Dedifferentiated amniotic fluid mesenchymal stem cell (primary cell): ENCODE results near the gene TBRG1.
A peak's percentile ranks its signal among the peaks of the same experiment; 100 is the strongest.
"Not testable (repeated sequence)": the region's sequence is repeated elsewhere in the genome, so short reads cannot be mapped to it uniquely, and the experiment has no call there.

Source experiments
- DNase-seq: peaks from one replicate; pipeline ENCODE4 v3.0.0-alpha.2; 2016; ENCODE audit errors: extremely low spot score

The TBRG1 gene, protein sequence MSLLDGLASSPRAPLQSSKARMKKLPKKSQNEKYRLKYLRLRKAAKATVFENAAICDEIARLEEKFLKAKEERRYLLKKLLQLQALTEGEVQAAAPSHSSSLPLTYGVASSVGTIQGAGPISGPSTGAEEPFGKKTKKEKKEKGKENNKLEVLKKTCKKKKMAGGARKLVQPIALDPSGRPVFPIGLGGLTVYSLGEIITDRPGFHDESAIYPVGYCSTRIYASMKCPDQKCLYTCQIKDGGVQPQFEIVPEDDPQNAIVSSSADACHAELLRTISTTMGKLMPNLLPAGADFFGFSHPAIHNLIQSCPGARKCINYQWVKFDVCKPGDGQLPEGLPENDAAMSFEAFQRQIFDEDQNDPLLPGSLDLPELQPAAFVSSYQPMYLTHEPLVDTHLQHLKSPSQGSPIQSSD

DNA sequence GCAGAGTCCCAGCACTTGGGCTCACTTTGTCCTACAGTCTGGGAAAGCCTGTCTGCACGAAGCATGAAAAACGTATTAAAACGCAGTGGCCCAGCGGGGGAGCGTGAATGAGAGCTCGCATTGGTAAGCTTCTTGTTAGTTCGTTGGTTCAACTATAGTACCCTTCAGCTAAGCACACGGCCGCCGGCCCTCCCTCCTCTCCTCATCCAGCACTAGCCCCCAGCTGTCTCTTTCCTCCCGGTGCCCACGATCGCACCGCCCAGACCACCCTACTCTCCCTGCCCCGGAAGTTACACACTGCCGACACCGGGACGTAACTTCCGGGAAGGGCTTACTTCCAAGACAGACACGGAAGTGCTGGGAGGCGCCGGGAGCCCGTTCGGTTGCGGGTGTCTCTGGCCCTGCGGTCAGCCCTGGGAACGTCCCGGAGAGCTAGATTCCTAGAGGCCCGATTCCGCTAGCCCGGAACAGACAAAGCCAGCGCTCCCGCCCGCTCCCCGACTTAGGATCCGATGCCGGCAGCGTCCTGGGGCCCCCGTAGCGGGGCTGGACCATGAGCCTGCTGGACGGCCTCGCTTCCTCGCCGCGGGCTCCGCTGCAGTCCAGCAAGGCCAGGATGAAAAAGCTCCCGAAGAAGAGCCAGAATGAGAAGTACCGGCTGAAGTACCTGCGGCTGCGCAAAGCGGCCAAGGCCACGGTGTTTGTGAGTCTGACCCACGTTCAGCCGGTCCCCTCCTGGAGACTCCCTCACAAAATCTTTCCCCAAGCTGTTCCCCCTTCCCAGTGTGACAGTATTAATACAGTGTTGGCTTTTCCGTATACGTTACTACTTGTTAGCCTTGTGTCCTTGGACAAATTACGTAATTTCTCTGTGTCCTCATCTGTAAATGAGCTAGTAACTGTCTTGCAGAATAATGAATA, at the start of gene TBRG1:
Gene TBRG1 (plus strand): TSS at position 334 of the 921 bp plus-strand sequence. CDS start 220 bp downstream, at position 554.
- DNase-seq, result peak; percentile 90

DNA sequence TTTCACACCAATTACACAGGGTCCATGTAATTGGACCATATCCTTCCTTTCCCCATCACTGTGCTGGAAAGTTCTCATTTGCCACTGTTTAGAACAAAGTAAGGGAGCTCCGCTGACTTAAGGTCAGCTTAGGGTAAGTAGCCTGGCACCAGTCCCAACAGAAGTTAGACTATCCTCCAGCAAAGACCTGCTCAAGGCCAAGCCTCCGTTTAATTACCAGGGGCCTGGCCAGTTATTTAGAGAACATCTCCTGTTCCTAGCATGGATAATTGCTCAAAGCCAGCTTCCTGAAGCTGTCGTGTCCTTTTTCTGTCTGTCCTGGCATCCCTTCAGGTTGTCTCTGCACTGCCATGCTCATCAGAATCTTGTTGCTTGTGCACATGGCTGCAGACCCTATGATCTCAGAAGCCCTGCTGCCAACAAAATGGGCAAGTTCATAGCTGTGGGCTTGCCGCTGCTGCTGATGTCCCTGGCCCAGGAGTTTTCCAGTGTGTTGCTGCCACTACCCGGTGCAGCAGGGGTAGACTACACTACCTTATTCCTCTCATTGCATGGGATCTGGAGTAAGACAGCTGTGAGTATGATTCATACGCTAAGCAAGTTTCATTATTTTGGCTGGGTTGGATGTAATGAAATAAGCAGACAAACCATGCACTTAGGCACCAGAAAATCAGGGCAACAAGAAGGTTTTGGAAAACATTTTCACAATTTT, 44.8 kb upstream of the TBRG1 start:
- DNase-seq, result no peak

DNA sequence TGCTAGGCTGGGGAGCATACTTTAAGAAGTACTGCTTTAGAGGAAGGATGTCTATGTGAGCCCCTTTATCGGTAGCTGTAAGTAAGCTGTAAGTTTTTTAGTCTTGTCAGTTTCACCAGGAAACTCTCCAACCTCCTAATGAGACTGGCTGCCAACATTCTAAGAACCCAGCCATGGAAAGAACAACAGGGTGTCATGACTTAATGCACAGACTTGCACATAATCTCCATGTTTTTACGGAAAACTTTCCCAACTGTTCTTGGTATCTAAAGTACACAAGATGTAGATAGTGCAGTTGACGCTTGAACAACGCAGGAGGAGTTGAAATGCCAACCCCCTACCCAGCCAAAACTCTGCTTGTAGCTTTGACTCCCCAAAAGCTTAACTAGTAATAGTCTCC, 43.9 kb upstream of the TBRG1 start:
- DNase-seq, result no peak

DNA sequence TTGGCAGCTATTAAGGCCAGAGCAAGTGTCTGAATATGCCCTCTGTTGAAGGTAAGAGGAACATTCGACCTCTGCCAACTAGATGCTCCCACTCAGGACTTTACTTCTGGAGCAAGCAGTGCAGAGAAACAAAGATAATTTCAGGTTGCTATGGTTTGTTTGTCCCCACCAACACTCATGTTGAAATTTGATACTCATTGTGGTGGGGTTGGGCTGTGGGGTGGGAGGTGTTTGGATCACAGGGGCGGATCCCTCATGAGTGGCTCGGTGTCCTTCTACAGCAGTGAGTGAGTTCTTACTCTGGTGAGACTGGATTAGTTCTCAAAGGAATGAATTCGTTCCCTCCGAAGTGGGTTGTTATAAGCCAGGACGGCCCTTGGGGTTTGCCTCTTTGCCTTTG, 40.8 kb upstream of the TBRG1 start:
- no peak for DNase-seq

DNA sequence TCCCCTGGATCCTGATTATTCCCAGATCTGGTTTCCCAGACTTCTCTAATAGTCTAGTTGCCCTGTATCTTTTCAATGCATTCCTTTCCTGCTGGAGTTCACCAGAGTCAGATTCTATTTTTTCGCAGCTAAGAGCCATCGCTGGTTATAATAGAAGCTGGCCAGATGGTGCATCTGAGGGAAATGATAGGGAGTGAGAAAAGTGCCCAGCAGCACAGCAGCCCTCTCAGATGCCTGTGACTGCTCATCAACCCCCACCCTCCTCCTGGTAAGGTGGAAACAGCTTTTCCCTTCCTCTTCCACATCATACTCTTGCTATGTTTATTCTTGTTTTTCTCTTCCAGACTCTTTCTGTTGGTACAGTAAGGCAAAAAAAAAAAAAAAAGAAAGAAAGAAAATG, 40.1 kb upstream of the TBRG1 start:
- no peak for DNase-seq

DNA sequence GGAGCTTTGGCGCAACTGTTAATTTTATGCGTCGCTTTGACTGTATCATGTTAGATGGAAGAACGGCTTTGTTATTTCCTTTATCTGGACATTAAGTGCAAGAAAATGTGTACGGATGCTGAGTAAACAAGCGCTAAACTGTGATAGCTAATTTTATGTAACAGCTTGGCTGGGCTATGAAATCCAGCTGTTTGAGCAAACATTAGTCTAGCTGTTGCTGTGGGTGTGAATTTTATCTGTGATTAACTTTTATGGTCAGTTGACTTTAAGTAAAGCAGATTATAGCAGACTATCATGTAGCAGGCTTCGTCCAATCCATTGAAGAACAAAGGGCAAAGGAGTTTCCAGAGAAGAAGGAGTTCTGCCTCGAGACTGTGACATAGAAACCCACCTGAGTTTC, 38.9 kb upstream of the TBRG1 start:
- no peak for DNase-seq

DNA sequence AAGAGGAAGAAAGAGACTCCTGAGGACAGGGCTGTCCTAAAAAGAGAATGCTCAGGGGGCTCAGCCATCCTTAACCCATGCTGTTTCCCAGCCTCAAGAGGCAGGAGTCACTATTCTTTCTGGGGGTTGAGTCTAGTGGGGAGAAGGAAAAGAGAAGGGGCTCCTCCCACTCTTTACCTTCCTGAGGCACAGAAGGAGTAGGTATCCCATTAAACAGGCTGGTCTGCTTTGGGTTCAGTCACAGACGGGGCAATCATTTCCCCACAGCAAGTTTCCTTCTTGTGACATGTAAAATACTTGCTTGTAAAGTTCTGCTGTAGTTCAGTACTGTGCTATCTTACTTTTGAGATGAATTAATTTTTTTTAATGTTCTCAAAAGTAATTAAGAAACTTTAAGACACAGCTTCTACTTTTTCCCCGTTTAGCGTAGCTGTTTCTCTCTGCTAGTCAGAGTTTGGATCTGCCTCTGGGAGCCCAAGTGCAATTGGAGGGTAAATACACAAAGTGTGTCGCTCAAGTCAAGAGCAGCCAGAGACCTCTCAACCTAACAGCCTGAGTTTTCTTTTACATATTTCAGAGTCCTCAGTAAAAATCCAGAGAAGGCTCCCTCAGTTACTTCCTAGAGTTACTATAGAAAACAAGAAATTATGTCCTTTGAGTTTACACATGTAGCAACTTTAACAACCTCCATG, 37.8 kb upstream of the TBRG1 start:
- DNase-seq, result no peak

DNA sequence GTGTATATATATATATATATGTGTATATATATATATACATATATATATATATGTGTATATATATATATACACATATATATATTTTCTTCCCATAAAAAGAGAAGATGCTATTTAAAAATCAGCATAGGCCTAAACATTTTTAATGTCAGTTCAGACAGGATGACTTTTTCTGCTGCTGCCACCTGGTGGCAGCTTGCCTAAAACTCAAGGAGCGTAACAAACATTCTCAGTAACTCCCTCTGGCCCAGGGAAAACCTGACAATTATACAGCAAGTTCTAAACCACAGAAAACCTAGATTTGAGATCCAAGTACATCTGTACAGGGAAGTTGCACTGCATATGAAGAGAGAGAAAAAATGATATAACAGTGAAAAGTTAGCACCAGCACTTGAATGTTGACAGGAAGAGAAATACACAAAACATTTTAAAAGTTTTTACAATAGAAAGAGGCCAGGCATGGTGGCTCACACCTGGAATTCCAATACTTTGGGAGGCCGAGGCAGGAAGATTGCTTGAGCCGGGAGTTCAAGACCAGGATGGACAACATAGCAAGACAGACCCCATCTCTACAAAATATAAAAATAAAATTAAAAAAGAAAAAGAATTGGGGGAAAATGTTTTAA, 36.3 kb upstream of the TBRG1 start:
- DNase-seq, result peak; percentile 61

DNA sequence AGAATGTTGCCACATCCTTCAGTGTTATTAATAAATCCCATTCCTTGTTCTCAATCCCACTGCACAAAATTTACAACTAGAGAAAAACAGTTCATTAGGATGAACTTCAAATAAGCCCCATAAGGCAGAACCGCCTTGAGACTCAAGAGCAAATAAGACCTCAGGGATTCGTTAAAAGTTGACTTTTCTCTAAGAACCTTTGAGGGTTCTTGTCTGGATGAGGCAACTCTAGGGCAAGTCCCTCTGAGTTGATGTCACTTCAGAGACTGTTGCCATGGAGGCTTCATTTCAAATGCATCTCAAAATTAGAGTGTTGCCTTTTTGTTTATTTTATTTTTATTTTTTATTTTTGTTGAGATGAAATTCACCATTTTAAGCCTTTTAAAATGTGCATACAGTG, 31.2 kb upstream of the TBRG1 start:
- DNase-seq, result no peak

DNA sequence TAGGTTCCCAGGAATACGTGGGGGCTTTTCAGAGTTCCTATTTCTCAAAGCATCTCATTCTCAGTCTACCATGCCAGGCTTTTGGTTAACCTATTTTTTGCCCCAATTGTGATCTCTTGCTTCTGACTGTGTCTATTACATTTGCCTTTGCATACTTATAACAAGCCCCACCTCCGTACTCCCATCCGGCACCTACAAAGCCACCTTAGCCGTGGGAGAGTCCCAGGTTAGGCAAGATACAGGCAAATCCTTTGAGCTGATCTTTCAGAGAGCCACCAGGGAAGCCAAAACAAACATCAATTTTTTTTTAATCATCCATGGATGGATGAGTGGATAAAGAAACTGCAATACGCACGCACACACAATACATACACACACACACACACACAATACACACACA, 30.0 kb upstream of the TBRG1 start:
- no peak for DNase-seq

DNA sequence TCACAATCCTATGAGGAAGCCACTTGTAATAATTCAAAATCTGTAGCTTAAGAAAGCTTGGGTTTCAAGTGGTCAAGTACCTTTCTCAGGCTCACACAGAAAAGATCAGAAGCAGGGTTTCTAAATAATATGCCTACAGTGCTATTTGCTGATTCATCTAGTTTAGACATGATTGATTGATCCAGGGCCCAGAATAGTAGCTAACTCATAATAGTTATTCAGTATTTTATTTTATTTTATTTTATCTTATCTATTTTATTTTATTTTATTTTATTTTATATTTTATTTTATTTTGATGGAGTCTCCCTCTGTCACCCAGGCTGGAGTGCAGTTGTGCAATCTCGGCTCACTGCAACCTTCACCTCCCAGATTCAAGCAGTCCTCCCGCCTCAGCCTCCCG, 27.4 kb upstream of the TBRG1 start:
- no peak for DNase-seq

DNA sequence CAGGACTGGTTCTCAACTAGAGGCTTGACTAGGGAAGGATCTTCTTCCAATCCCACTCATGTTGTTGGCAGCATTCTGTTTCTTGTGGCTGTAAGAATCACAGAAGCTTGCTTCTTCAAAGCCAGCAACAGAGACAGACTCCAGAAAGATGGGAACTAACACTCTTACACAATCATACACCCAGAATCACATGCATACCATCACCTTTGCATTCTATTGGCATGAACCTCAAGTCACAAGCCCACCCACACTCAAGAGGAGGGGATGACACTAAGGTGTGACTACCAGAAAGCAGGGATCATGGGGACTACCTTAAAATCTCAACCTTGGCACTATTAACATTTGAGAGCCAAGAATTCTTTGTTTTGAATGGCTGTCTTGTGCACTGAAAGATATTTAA, 25.0 kb upstream of the TBRG1 start:
- no peak for DNase-seq

DNA sequence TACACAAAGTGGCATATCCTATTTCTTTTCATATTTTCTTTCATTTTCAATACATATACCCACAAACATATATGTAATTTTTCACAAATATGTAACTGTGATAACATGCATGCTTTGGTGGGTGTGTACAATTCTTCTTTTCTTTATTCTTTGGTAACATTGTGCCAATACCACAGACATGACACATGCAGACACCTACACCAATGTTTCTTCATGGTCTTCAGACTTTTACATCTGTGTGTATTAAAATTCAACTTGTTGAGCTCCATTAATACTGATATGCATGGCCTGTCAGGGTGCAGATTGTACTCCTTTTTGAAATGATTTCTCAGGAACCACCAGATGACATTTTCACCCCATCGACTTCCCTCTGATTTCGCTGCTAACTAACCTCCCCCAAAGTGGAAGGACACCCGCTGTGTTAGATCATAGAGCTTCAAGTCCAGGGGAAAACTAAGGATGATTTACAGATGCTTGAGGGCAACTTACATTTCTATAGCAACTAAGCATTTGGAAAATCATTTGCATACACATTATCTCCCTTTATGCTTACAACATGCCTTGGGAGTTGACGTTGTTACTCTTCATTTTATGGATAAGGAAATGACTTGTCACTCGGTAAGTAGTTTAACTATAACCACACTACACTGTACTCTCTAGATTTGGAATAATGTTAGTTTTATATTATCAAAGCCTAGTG, 21.9 kb upstream of the TBRG1 start:
- DNase-seq, result no peak

DNA sequence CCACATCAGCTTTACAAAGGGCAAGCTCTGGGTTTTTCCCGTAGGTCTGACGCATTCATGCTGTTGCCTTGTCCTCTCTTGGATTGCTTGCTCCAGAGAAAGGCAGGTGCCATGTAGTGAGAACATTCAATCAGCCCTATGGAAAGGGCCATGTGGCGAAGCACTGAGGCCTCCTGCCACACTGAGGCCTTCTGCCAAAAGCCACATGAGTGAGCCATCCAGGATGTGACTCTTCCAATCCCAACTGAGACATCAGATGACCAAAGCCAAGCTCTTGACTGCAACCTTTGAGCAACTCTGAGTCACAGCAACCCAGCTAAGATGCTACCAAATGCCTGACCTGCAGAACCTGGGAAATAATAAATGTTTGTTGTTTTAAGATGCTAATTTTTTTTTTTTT, 20.5 kb upstream of the TBRG1 start:
- no peak for DNase-seq

DNA sequence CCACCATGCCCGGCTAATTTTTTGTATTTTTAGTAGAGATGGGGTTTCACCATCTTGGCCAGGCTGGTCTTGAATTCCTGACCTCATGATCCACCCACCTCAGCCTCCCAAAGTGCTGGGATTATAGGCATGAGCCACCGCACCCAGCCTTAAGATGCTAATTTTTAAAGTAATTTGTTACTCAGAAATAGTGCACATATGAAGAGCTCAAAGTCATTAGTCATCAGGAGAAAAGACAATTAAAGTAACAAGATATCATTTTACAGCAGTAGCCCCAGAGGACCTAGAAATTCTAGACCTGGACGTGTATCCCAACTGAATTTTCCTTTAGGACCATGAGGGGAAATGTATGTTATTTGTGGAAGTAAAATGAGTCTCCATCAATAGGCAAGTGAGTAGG, 19.9 kb upstream of the TBRG1 start:
- not testable (repeated sequence) for DNase-seq

DNA sequence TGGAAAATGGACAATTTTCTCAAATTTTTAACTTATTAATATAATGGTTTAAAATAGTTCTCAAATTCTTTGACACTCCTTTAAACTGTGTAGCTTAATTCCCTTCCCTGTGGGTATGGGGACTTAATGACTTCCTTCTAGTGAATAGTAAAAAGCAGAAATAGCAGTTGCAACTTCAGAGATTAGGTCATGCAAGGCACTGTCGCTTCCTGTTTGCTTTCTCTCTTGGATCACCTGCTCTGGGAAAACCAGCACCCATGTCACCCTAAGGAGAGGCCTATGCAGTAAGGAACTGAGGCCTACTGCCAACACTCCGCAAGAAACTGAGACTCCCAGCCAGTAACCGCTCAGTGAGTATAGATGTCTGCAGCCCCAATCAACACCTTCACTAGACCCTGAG, 16.9 kb upstream of the TBRG1 start:
- DNase-seq, result no peak

DNA sequence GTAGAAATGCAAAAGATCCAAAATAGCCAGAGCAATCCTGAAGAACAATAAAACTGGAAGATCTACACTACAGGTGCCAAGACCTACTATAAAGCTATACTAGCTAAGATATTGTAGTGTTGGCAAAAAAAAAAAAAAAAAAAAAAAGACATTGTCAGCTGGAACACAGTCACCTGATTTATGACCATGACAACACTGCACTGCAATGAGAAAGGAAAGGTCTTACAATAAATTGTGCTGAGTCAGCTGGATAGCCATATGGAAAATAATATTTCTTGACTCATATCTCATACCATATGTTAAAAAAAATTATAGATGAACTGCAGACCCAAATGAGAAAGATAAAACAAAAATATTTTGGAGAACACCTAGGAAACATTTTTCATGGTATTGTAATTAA, 14.5 kb upstream of the TBRG1 start:
- no peak for DNase-seq

DNA sequence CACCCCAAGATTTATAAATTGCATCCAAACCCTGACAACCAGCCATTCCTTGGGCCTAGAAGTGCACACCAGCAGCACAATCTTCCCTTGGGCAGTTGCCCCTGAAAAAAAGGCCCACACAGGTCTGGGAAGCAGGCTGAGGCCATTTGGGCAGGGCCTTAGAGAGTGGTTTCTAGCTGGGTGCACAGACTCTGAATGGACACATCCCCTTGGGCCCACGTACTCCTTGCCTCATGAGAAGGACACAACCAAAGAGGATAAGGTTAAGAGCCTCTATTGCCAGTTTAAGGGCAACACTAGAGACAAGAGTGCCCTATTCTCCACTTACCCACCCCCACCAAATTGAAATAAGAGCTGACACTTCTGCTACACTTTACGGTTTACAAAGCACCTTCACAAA, 12.4 kb upstream of the TBRG1 start:
- DNase-seq, result no peak

DNA sequence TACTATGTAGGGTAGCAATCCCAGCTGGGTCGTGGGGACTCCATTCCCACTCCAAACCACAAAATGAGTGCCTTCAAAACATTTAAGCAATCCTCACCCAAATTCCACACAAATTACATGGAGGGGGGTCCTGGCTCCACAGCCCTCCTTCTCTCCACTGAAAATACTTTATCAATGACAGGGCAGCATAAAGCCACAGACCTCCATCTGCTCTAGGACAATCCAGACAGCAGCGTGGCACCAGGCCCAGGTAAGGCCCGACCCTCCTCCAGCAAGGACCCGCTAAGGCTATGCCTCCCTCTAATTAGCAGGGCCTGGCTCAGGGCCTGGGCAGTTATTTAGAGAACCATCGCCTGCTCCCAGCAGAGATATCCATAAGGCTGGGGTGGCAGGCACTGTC, 11.6 kb upstream of the TBRG1 start, which contains the start of gene PANX3:
Gene PANX3 (plus strand): TSS at position 365 of the 400 bp plus-strand sequence. CDS start 129 bp downstream, outside the sequence.
- no peak for DNase-seq

DNA sequence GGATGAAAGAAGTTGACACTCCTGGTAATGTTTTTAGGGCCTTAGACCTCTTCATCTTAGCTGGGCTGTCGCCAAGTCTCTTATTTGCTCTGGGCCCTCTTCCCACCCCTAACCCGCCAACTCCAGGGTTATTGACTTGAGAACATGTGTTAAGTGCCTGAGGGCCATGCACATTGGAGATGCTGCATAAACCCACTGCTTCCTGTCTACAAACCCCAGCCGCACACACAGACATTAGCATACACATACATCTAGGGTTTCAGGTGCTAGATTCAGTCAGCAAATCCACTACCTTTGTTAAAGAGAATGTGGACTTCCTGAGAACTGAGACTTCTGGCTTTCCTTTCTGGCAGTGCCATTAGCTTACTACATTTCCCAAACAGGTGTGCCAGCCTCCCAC, 10.6 kb upstream of the TBRG1 start:
- no peak for DNase-seq
